ENCODE measurements around the gene ADD3.

DNA sequence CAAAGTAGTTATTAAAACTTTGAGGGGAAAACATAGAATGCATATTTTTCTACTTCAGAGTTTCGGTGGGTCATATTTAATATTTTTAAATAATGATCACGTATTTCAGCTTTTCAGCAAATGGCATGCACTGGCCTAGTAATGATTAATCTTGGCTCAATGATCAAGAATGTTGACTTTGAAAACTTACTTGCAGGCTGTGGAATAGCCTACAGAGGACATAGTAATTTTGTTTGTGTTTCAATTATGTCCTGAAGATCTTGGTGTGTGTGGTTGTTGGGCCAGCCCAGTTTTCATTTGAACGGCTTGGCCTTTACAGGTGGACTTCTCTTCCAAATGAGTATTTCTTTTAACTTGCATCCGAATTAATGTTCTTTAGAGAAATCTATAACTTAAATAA is 35.1 kb downstream of the ADD3 start:
- TF ChIP-seq, protein P1, sequence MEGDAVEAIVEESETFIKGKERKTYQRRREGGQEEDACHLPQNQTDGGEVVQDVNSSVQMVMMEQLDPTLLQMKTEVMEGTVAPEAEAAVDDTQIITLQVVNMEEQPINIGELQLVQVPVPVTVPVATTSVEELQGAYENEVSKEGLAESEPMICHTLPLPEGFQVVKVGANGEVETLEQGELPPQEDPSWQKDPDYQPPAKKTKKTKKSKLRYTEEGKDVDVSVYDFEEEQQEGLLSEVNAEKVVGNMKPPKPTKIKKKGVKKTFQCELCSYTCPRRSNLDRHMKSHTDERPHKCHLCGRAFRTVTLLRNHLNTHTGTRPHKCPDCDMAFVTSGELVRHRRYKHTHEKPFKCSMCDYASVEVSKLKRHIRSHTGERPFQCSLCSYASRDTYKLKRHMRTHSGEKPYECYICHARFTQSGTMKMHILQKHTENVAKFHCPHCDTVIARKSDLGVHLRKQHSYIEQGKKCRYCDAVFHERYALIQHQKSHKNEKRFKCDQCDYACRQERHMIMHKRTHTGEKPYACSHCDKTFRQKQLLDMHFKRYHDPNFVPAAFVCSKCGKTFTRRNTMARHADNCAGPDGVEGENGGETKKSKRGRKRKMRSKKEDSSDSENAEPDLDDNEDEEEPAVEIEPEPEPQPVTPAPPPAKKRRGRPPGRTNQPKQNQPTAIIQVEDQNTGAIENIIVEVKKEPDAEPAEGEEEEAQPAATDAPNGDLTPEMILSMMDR (IDR thresholded peaks at IDR 0.05): no peak
- TF ChIP-seq POLR2A (IDR thresholded peaks at IDR 0.05): no peak
